Measurements from ENCODE around the gene RGS16.

Gene RGS16

DNA sequence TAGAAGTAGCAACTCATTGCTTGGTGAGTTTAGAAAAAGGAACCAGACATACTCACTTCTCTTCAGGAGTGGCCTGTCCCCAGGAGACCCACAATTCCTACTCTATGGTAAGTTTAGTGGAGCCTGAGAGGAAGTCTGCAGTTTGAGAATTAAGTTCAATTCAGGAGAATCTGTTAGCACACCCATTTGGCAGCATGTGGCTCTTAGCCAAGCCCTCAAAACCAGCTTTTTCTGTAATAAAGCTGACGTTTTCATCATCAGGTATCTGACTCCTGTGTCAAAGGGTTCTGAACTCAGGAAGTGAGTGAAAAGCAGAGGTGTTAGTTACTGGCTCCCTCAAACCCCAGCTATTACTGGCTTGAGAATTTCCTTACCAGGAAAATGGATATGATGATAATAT lies 20.4 kb upstream of the RGS16 start:
- ATAC-seq (replicated peaks), result peak; percentile 43
- Mint-ChIP-seq H3K27me3 (peaks cover 4 to 6% of the 10 kb centered on the region in 2 donors), H3K36me3 (peaks cover 4 to 9% of the 10 kb centered on the region in 2 donors), H3K4me3 (no peak overlapping the region), H3K4me1 (peaks cover 28 to 47% of the 10 kb centered on the region in 2 donors), H3K9me3 (peaks cover 7% of the 10 kb centered on the region in 2 donors), H3K27ac (no peak overlapping the region)
- no peak for DNase-seq

DNA sequence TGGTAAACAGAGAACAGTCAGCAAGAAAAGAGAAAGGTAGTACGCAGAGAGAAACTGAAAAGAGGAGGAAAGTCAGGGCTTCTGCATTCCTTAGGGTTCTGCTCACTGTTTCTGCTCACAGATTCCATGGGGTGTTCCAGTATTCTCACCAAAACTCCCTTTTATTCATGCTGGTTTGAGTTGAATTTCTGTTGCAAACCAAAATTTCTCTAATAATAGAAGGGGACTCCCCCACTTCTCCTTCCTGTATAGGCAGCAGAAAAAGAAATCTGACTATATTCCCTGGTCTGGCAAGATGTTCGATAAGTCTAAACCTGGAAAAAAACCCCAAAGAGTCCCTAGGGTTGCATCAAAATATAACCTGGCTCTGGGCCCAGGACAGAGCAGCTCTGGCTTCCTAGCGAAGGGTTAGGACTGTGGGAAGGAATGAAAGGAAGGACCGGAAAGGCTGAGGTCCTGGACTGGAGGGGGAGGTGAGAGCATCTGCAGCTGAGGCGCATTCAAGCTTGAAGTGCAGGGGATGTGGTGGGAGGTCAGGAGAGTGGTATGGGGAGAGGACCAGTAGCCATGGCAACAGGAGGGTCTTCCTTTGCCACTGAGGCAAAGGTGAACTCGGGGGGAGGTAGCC lies 18.8 kb upstream of the RGS16 start:
- Mint-ChIP-seq H3K4me1 (peaks cover 34 to 45% of the 10 kb centered on the region in 2 donors), H3K9me3 (peaks cover 7% of the 10 kb centered on the region in 2 donors), H3K27ac (peak overlapping the region; percentile 79), H3K36me3 (peaks cover 4 to 9% of the 10 kb centered on the region in 2 donors), H3K4me3 (peak overlapping the region; percentile 23 to 47), H3K27me3 (peaks cover 6 to 15% of the 10 kb centered on the region in 2 donors)
- no peak for DNase-seq
- ATAC-seq (replicated peaks), result peak; percentile 35 to 44

DNA sequence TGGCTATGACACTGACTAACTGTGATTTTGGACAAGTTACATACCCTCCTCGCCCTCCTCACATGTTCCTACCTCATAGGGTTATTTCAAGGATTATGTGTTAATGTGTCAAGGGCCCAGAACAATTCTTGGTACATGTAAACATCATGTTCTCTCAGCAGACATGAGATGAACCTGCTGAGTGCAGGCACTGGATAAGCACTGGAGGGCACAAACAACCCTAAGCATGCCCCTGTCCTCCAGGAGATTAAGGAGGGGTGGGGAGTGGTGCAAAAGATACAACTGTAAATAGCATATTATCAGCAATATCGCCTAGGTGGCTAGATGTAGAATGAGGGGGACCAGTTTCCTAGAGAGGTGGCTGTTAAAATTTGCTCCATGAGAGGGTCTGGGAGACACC lies 17.7 kb upstream of the RGS16 start:
- Mint-ChIP-seq H3K9me3 (peaks cover 7% of the 10 kb centered on the region in 2 donors), H3K27ac (no peak overlapping the region), H3K36me3 (peaks cover 4 to 9% of the 10 kb centered on the region in 2 donors), H3K4me1 (peaks cover 42 to 56% of the 10 kb centered on the region in 2 donors), H3K27me3 (peaks cover 3 to 23% of the 10 kb centered on the region in 2 donors), H3K4me3 (no peak overlapping the region)
- no peak for DNase-seq
- ATAC-seq (replicated peaks), result no peak

DNA sequence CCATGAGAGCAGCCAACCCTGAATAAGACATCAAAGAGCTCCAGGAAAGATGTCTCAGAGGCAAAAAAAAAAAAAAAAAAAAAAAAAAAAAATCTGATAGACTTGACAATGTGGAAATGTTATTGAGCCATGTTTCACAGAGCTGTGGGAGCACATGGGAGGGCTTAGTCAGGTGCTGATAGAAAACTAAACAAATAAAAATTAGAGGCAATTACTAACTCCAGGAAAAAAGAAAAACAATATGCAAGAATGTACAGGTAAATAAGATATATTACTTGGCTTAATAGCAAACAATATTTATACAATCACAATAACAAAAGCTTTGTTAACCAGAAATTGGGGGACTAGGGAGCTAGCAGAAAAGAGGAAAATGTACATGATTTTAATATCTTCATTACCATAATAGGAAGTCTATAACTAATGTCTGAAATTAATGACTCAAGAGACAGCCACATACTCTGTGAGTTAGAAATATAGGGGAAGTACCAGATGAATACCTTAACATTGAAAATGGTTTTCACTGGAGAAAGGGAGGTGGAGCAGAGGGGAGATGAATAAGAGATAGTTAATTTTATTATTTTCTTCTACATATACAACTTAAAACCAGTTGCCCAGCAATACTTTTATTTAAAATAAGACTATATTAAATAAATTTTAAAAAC lies 16.9 kb upstream of the RGS16 start:
- ATAC-seq (replicated peaks), result peak; percentile 38 to 42
- Mint-ChIP-seq H3K27ac (no peak overlapping the region), H3K4me3 (no peak overlapping the region), H3K36me3 (peaks cover 4 to 9% of the 10 kb centered on the region in 2 donors), H3K27me3 (peaks cover 0 to 26% of the 10 kb centered on the region in 2 donors), H3K4me1 (peaks cover 50 to 65% of the 10 kb centered on the region in 2 donors), H3K9me3 (peaks cover 7% of the 10 kb centered on the region in 2 donors)
- DNase-seq, result no peak

DNA sequence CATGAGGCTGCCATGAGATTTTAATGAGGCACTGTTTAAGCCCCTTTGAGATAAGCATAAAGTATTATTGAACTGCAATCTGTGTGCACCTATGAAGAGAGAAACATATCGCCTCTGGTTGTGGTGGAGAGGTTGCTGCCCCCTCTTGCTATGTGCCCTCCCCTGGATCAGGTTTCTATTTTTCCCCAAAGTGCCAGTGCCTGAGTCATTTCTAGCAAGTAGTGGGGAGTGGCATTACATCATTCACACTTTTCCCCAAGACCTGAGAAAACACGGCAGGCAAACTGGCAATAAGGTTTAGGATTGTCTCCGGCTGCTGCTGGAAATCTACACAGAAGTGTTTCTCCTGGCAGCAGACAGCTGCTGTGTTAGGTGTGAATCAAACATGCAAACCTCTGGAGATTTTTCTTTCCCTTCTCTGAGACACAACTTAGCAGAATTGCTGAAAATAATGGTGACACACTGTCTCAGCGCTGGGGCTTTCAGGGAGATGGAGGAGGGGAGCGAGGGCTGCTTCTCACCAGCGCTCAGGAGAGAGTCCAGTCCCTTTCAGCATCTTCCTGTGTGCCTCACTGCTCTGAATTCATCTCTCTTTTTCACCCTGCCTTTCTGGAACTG lies 13.7 kb upstream of the RGS16 start:
- Mint-ChIP-seq H3K4me1 (peaks cover 48 to 66% of the 10 kb centered on the region in 2 donors), H3K36me3 (peaks cover 4 to 9% of the 10 kb centered on the region in 2 donors), H3K9me3 (peaks cover 7% of the 10 kb centered on the region in 2 donors), H3K4me3 (no peak overlapping the region), H3K27ac (no peak overlapping the region), H3K27me3 (peaks cover 11 to 41% of the 10 kb centered on the region in 2 donors)
- DNase-seq, result no peak
- no peak for ATAC-seq (replicated peaks)

DNA sequence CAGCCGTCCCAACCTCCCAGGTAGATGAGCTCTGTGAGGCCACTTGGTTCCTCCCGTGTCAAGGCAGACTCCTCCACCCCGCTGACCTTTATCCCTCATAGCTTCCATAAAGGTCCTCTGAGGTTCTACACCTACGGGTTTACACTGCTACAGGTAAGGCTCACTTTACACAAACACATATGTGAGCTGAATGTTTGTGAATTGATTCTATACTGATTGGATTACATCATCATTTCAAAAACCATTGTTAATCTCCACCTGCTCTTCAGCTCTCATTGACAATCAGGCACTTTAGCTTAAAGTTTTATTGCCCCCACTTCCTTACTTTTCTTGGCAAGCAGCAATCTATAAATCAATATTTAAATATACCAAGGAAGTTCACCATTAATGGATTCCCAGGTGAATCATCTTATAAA lies 12.8 kb upstream of the RGS16 start:
- Mint-ChIP-seq H3K36me3 (peaks cover 4 to 9% of the 10 kb centered on the region in 2 donors), H3K27me3 (peaks cover 20 to 49% of the 10 kb centered on the region in 2 donors), H3K9me3 (peaks cover 7% of the 10 kb centered on the region in 2 donors), H3K27ac (peak overlapping the region; percentile 65), H3K4me1 (peaks cover 45 to 58% of the 10 kb centered on the region in 2 donors), H3K4me3 (no peak overlapping the region)
- no peak for DNase-seq
- no peak for ATAC-seq (replicated peaks)

DNA sequence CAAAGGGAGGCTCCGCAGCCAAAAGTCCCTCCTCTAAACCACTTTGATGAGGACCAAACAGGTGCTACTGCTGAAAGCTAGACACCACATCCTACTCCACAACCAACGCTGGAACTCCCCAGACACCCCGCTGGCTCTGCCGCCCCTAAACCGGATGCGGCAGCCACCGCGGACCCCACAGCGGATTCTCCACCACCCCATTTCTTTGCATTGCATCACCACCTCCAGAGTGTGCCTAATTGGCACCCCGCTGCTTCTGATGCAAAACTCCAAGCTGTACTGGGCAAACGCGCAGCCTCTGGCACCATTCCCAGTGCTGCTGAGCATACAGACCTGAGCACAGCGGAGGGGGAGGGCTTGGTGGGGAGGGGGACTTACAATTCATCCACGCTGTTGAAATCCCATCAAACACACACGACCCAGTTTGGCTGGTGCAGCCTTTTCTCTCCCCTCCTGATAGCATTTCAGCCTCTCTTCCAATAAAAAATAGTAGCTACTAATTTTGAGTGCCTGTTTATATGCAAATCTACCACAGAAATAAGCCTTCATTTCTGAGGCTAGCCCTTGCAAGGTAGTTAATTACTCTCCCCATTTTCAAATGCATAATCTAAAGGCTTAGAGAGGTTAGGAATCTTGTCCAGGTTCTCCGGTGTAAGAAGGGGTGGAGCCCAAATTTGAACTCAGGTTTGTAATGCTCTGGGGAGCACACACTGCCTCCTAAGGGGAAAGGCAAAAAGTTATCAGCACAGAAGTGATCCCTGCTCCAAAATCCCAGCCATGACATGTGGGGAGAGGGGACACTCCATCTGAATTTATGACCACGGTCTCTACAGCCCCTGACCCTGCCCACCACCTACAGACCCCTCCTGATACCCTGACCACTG lies 12.2 kb upstream of the RGS16 start:
- Mint-ChIP-seq H3K27ac (peak overlapping the region; percentile 94), H3K4me3 (peak overlapping the region; percentile 7 to 44), H3K27me3 (peaks cover 26 to 55% of the 10 kb centered on the region in 2 donors)

DNA sequence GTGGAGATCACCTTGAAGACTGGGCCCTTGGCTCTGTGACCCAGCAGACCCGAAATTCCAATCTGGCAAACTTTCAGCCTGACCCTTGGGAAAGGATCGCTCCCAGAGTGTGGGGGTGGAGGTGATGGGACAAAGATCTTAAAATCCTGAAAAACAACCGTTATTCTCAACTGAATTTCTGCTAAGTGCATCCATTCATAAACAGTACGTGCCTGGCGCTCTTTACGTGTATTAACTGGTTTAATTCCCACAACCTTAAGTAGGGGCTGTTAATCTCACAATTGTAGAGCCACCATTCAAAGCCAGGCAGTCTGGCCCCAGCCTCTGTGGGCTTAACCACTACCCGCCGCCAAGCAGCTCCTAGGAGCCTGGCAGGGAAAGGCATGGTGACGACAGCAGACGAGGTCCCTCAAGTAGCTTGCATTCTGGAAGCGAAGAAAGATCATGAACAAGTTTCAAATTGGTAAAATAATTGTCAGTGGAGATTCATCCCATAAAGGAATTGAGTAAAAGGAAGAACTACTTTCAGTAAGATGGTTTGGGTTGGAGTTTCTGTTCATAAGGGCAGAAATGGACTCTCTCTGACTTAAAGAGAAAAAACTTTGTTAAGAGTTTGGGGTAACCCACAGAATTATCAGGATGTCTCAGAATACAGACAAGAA lies 11.4 kb upstream of the RGS16 start:
- DNase-seq (no peak), ATAC-seq (replicated peaks) (peak; percentile 51 to 52)
- peaks cover 33 to 63% of the 10 kb centered on the region in 2 donors for H3K27me3 Mint-ChIP-seq
- H3K27ac Mint-ChIP-seq, result peak overlapping the region; percentile 94
- H3K4me3 Mint-ChIP-seq, result peak overlapping the region; percentile 82 to 88
- peaks cover 45 to 51% of the 10 kb centered on the region in 2 donors for H3K4me1 Mint-ChIP-seq
- H3K9me3 Mint-ChIP-seq, result peaks cover 2% of the 10 kb centered on the region in 2 donors
- H3K36me3 Mint-ChIP-seq, result peaks cover 3 to 6% of the 10 kb centered on the region in 2 donors

More for the DNA sequence above, 12.2 kb upstream of the RGS16 start:
- H3K9me3 Mint-ChIP-seq, result peaks cover 7% of the 10 kb centered on the region in 2 donors
- DNase-seq (peak; percentile 66), ATAC-seq (replicated peaks) (peak; percentile 83 to 85)
- peaks cover 46 to 56% of the 10 kb centered on the region in 2 donors for H3K4me1 Mint-ChIP-seq
- peaks cover 4 to 9% of the 10 kb centered on the region in 2 donors for H3K36me3 Mint-ChIP-seq

DNA sequence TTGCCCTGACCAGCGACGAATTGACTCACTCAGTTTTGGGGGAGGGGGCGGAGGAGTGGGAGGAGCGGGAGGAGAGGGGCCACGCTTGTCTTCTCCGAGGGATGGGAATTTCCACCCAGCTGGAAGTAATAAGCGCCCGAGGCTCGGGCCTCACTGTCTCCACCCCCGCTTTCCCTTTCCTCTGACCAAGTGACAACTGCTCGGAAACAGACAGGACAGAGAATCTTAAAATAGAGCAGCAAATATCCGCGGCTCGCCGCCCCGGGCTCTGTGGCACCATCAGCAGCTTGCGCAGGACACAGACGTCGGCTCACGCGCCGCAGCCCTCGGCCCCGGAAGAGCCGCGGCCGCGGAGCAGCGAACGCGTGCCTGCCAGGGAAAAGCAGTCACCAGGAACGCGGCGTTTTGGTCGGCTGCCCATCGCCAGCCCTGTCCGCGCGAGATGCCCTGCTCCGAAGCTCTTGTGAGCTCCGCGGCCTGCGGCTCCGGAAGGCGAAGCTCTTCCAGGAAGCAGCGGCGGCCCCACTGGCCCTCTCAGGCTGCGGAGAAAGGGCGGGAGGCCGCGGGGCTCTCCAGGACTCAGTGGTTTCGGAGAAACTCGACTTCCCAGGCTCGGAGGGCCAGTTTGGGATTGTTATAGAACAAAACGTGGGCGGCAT lies 10.7 kb upstream of the RGS16 start:
- no peaks in the 10 kb centered on the region for H3K36me3 Mint-ChIP-seq
- ATAC-seq (replicated peaks) (peak; percentile 69 to 71), DNase-seq (peak; percentile 64)
- H3K9me3 Mint-ChIP-seq, result no peaks in the 10 kb centered on the region
- peaks cover 33 to 68% of the 10 kb centered on the region in 2 donors for H3K27me3 Mint-ChIP-seq
- H3K4me1 Mint-ChIP-seq, result peaks cover 44 to 51% of the 10 kb centered on the region in 2 donors
- H3K4me3 Mint-ChIP-seq, result peak overlapping the region; percentile 82 to 88
- H3K27ac Mint-ChIP-seq, result peak overlapping the region; percentile 94

DNA sequence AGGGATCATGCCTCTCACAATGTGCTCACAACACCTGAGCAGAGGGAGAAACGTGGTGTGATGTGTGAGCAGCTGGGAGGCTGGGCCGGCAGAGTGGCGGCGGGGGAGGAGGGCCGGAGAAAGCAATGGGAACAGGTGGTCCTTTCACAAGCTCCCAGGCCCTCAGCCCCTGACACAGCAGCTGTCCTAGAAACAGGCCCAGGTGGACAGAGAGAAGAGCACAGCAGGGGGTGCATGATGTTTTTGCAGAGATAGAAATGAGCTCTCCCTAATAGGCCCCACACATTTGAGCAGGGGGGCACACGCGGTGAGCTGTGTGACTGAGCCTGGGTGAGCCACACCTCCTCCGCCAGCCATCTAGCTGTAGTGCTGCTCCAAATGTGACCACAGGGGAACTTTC lies 7.6 kb upstream of the RGS16 start:
- no peaks in the 10 kb centered on the region for H3K36me3 Mint-ChIP-seq
- no peaks in the 10 kb centered on the region for H3K9me3 Mint-ChIP-seq
- ATAC-seq (replicated peaks) (no peak), DNase-seq (no peak)
- no peak overlapping the region for H3K27ac Mint-ChIP-seq
- no peak overlapping the region for H3K4me3 Mint-ChIP-seq
- peaks cover 37 to 54% of the 10 kb centered on the region in 2 donors for H3K27me3 Mint-ChIP-seq
- peaks cover 33 to 37% of the 10 kb centered on the region in 2 donors for H3K4me1 Mint-ChIP-seq

DNA sequence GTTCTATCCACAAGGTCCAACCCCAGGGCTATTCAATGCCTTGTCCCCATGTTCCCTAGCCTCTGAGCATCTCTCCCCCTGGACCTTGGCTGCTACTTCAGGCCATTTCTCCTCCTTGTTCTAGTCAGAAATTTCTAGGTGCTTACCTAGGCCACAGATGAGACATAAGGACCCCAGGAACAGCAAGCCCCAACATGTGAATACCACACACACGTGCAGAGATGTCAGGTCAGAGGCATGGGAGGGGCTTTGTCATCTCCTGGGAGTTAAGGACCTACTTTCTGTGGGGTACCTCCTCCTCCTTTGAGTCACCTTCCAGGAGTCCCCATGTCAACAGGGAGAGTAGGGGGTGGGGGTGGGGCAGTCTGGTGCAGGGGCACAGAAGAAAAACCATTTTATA lies 7.1 kb upstream of the RGS16 start:
- no peaks in the 10 kb centered on the region for H3K36me3 Mint-ChIP-seq
- no peaks in the 10 kb centered on the region for H3K9me3 Mint-ChIP-seq
- H3K27ac Mint-ChIP-seq, result no peak overlapping the region
- H3K27me3 Mint-ChIP-seq, result peaks cover 37 to 51% of the 10 kb centered on the region in 2 donors
- H3K4me3 Mint-ChIP-seq, result no peak overlapping the region
- H3K4me1 Mint-ChIP-seq, result peaks cover 28 to 32% of the 10 kb centered on the region in 2 donors
- ATAC-seq (replicated peaks) (no peak), DNase-seq (no peak)

DNA sequence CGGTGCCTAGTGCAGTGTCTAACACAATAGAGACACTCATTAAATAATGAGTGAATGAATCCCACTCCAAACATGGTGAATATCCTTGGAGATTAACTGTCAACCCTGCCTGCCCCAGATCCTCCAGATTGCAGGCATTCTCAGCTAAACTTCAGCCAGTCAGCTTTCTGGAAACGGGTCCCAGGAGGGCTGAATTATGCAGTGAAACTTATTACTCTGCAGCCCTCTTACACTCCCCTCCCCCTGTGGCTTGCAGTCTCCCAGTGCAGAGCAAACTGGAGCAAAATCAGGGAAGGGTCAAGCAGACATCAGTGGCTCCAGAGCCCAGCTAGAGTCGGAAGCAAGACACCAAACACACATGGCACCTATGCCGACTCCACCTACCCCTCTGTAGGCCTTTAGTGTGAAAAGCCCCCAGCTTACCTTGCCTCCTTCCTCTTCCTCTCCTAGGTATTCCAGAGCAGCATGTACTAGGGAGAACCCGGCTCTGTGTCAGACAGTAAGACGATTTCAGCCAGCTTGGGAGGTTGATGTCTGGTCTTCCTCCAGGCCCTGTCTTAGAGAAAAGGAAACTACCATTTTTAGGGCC lies 6.5 kb upstream of the RGS16 start:
- H3K27ac Mint-ChIP-seq, result no peak overlapping the region
- H3K4me1 Mint-ChIP-seq, result peaks cover 23 to 26% of the 10 kb centered on the region in 2 donors
- no peak overlapping the region for H3K4me3 Mint-ChIP-seq
- ATAC-seq (replicated peaks) (no peak), DNase-seq (no peak)
- H3K27me3 Mint-ChIP-seq, result peaks cover 37 to 51% of the 10 kb centered on the region in 2 donors
- no peaks in the 10 kb centered on the region for H3K9me3 Mint-ChIP-seq
- H3K36me3 Mint-ChIP-seq, result no peaks in the 10 kb centered on the region
